Activated CD8-positive, alpha-beta memory T cell treated with anti-CD3 and anti-CD28 coated beads for 36 hours (primary cell): ENCODE measurements around the gene AFP. TPM values are rescaled to one million over a fixed set of nuclear protein-coding genes. Genes with fewer than 3 reads are reported as not detected.

Experiments
- CTCF ChIA-PET: fragments of 350-600 bp; sonication (Branson Sonifier 250); formaldehyde crosslinking; loops from one replicate; lab custom pipeline; 2021; ENCODE audit warnings: antibody characterized with exemption; lab: Charles Lee
- POLR2A ChIA-PET: fragments of 350-600 bp; sonication (Branson Sonifier 250); formaldehyde crosslinking; loops from one replicate; lab custom pipeline; 2021; ENCODE audit warnings: antibody characterized with exemption; lab: Charles Lee
- total RNA-seq, 2 experiments: library from RNA; stranded (reverse); gene quantifications; one replicate each; pipeline ENCODE4 v1.2.3, GENCODE V29; 2021

AFP gene
- total RNA-seq, 2 experiments from 2014 or later: not detected

- ChIA-PET POLR2A (no interaction called here), CTCF (no interaction called here)
Measured at GRCh38 chr4:73505567-73505966, 69.5 kb downstream of the AFP start.

Other genes starting within 250 kb of the AFP start
- gene ANKRD17, start 177.4 kb upstream of the AFP start, total RNA-seq: 10 to 100 TPM; 61.6 to 62.6 TPM
- not detected for gene ALB, start 31.9 kb upstream of the AFP start, total RNA-seq
- not detected for gene AFM, start 45.5 kb downstream of the AFP start, total RNA-seq
- gene RASSF6, start 184.2 kb downstream of the AFP start, total RNA-seq: not detected